Stromal cell of bone marrow (primary cell): ENCODE measurements around the gene GPX4.

Source experiments
- DNase-seq: peaks from one replicate; pipeline ENCODE4 v3.0.0-alpha.2; 2012; ENCODE audit warnings: low read depth

Gene GPX4, protein sequence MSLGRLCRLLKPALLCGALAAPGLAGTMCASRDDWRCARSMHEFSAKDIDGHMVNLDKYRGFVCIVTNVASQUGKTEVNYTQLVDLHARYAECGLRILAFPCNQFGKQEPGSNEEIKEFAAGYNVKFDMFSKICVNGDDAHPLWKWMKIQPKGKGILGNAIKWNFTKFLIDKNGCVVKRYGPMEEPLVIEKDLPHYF

DNA sequence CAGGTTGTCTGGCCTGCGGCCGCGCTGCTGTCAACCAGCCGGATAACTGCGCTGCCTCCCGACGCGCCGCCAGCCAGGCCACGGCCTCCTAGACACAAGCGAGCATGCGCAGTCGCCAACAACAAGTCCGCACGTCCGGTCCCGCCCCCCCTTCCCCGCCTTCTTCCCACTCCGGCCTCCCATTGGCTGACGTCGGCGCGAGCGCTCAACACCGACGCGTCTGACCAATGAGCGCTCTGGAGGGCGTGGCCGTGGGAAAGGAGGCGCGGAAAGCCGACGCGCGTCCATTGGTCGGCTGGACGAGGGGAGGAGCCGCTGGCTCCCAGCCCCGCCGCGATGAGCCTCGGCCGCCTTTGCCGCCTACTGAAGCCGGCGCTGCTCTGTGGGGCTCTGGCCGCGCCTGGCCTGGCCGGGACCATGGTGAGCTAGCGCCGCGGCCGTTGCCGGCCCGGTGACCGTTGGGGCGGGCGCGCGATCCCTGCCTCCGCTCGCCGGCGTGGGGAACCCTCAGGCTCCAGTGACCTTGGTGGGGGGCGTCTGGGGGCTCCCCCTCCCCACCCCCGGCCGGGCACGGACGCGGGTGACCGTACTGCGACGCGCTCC, at the start of gene GPX4:
Gene GPX4, plus strand, starts transcription at position 287 of the 603 bp plus-strand sequence. Its CDS starts 50 bp downstream, at position 337.
- peak; percentile 99 for DNase-seq

DNA sequence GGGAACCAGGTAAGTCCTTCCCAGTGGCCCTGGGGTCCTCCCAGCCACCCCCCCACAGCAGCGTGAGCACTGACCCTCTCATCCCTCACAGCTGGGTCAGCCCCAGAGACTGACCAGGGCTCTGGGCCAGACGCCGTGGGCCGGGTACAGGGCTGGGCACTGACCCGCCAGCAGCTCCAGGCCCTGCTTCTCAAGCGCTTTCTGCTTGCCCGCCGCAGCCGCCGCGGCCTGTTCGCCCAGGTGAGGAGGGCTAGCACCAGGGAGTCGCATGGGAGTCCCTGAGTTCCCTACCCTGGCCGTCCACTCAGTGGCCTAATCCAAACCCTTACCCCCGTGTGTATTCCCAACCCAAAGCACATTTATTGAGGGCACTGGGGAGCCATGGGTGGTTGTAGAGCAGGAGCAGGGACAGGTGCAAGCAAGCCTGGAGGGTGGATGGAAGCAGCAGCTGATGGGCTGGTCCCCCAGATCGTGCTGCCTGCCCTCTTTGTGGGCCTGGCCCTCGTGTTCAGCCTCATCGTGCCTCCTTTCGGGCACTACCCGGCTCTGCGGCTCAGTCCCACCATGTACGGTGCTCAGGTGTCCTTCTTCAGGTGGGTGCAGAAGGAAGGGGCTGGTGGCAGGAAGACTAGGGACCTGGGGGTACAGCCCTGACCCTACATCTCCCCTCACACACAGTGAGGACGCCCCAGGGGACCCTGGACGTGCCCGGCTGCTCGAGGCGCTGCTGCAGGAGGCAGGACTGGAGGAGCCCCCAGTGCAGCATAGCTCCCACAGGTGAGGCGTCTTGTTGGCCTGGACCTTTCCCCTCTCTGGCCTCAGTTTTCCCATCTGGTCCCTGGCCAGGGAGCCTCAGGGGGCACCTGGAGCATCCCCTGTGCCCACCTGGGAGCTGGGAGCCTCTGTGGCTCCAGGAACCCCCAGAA, 49.4 kb upstream of the GPX4 start:
- DNase-seq, result no peak

DNA sequence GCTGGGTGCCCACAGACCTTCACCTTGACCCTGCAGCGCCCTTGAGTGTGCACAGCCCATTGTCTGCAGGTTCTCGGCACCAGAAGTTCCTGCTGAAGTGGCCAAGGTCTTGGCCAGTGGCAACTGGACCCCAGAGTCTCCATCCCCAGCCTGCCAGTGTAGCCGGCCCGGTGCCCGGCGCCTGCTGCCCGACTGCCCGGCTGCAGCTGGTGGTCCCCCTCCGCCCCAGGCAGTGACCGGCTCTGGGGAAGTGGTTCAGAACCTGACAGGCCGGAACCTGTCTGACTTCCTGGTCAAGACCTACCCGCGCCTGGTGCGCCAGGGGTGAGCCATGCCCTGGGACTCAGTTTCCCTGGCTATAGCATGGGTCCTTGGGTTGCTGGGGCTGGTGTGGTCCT, 48.8 kb upstream of the GPX4 start:
- no peak for DNase-seq

DNA sequence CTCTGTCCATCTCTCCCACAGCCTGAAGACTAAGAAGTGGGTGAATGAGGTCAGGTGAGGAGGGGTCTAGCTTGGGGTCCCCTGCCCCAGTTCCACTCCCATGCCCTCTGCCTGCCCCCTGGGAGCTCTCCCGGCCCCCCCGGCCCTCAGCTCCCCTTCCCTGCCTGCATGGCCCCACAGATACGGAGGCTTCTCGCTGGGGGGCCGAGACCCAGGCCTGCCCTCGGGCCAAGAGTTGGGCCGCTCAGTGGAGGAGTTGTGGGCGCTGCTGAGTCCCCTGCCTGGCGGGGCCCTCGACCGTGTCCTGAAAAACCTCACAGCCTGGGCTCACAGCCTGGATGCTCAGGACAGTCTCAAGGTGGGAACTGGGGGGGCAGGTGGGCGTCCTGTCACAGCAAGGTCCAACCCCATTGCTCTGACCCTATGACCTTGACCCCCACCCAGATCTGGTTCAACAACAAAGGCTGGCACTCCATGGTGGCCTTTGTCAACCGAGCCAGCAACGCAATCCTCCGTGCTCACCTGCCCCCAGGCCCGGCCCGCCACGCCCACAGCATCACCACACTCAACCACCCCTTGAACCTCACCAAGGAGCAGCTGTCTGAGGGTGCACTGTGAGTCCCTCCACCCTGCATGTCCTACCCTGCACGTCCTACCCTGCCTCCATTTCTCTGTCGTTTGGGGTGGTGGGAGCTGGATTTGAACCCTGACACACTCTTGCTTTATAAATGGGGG, 47.7 kb upstream of the GPX4 start:
- no peak for DNase-seq

DNA sequence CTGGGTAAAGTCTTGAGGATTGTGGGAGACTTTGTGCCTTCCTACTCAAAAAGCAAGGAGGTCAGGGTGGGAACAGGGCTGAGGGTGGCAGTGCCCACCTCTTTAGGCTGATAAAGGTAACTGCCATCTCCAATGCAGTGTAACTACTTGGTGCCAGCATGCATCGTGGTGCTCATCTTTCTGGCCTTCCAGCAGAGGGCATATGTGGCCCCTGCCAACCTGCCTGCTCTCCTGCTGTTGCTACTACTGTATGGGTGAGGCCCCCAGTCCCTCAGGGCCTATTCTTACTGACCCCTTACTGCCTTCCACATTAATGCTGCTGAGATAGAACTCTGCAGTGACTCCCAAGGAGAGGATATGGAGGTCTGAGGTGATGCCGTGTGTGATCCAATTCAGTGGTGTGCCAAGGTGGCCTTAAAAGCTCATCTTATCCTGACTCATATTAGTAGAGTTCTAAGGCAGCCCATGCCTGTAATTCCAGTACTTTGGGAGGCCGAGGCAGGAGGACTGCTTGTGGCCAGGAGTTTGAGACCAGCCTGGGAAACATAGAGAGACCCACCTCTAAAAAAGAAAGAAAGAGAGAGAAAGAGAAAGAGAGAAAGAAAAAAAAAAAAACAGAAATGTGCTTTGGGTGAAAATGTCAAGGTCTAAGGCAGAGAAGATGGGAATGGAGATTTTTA, 46.5 kb upstream of the GPX4 start:
- no peak for DNase-seq

DNA sequence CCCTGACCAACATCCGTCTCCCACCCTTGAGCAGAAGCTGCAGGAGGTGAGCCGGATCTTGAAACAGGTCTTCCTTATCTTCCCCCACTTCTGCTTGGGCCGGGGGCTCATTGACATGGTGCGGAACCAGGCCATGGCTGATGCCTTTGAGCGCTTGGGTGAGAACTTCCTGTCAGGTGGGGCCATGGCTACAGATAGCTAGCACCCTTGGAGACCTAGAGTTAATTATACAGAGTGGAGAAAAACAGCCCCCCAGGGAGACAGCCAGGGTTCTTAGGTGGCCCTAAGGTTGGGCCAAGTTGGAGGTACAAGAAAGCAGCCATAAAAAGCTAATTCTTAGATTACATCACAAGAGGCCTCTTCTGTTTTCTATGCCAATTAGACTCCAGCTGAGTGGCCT, 45.7 kb upstream of the GPX4 start:
- DNase-seq, result no peak

DNA sequence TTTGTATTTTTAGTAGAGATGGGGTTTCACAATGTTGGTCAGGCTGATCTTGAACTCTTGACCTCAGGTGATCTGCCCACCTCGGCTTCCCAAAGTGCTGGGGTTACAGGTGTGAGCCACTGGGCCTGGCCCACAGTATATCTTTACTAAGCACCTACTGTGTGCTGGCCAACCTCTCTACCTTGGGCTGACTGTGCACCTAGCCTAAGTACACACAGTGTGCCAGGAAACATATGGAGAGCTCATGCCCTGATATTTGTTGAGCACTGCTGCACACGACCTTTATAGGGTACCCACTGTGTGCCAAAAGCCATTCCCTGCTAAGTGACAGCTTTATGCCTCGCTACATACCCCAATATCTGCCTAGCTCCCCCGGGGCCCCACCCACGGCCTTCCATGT, 43.1 kb upstream of the GPX4 start:
- DNase-seq, result no peak

DNA sequence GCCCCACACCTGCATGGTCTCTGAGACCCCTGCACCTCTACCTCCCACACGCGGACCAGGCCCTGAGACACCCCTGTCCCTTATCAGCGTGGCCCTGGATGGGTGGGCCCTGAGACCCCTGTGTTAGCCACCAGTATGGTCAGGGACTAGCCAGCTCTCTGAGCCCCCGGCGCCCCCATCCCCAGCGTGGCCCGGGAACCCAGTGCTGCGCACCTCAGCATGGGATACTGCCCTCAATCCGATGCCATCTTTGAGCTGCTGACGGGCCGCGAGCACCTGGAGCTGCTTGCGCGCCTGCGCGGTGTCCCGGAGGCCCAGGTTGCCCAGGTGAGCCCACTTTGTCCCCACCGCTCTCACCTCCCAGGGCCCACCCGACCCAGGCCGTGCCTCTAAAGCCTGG, 41.8 kb upstream of the GPX4 start:
- no peak for DNase-seq

DNA sequence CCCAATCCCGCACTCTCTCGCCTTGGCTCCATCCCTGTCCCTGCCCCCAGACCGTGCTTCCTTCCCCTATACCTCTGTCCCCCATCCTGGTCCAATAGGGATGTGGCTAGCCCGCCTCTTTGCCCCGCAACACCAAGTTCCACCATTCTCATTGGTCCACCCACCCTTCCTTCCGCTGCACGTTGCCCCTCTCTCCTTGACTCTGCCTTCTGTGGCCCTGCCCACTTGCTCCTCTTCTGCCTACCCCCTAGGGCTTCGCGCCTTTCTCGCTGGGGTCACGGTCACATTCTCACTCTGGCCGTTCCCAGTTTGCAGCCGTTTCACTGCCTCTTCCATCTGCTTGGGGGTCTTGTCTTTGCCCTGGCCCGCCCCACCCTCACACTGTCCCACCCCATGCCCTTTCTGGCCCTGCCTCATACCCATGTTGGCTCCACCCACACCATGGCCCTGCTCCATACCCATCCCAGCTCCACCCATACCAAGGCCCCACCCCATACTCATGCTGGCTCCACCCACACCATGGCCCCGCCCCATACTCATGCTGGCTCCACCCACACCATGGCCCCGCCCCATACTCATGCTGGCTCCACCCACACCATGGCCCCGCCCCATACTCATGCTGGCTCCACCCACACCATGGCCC, 41.3 kb upstream of the GPX4 start:
- DNase-seq, result no peak

DNA sequence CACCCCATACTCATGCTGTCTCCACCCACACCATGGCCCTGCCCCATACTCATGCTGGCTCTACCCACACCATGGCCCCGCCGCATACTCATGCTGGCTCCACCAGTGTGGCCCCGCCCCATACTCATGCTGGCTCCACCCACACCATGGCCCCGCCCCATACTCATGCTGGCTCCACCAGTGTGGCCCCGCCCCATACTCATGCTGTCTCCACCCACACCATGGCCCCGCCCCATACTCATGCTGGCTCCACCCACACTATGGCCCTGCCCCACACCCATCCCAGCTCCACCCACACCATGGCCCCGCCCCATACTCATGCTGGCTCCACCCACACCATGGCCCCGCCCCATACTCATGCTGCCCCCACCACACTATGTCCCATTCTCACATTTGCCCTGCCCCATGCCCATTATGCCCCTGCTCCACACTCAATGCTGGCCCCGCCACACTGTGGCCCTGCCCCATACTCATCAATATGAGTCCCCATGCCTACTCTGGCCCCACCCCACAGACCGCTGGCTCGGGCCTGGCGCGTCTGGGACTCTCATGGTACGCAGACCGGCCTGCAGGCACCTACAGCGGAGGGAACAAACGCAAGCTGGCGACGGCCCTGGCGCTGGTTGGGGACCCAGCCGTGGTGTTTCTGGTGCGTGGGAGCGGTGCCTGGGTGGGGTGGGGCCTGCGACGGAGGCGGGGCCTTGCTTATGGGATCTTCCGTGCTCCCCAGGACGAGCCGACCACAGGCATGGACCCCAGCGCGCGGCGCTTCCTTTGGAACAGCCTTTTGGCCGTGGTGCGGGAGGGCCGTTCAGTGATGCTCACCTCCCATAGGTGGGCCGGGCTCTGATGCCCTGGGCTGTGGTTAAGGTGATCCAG, 40.5 kb upstream of the GPX4 start:
- no peak for DNase-seq

DNA sequence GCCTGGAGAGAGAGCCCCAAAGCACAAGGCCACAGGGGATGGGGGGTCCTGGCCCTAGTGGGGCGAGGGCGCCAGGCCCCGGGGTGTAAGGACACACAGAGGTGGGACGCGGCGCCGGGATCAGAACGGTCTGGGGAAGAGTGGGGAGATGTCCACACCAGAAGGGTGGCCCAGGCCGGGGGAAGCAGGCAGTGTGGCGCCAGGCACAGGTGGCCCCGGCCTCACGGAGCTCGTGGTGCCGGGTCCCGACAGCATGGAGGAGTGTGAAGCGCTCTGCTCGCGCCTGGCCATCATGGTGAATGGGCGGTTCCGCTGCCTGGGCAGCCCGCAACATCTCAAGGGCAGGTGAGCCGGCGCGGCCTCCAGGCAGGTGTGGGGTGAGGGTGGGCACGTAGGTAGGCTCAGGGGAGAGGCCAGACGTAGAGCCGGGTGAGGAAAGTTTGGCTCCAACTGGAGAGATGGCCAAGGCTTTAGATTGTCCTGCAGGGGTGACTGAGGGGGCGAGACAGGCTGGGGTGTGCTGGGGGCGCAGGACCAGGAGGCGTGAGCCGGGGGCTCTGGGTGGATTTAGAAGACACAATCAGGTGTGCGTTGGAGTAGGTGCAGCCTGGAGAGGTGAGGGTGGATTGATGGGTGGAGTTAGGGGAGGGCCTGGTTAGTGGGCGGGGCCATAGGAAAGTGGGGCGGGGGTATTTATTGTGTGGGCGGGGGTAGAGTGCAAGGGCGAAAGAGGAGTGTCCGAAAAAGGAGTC, 39.7 kb upstream of the GPX4 start:
- no peak for DNase-seq

DNA sequence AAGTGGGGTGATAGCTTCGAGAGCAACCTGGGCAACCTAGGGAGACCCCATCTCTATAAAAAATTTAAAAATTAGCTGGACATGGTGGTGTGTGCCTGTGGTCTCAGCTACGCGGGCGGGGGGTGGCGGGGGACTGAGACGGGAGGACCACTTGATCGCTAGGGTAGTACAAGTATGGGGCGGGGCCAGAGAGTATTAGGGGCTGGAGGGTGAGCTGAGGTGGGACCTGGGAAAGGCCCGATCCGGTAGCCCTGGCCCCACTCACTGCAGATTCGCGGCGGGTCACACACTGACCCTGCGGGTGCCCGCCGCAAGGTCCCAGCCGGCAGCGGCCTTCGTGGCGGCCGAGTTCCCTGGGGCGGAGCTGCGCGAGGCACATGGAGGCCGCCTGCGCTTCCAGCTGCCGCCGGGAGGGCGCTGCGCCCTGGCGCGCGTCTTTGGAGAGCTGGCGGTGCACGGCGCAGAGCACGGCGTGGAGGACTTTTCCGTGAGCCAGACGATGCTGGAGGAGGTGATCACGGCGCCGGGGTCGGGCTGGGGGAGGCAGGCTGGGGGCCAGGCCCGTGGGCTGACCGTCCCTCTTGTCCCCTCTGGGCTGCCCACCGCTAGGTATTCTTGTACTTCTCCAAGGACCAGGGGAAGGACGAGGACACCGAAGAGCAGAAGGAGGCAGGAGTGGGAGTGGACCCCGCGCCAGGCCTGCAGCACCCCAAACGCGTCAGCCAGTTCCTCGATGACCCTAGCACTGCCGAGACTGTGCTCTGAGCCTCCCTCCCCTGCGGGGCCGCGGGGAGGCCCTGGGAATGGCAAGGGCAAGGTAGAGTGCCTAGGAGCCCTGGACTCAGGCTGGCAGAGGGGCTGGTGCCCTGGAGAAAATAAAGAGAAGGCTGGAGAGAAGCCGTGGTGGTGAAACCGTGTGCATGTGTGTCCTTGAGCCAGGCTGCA, 38.9 kb upstream of the GPX4 start:
- no peak for DNase-seq

DNA sequence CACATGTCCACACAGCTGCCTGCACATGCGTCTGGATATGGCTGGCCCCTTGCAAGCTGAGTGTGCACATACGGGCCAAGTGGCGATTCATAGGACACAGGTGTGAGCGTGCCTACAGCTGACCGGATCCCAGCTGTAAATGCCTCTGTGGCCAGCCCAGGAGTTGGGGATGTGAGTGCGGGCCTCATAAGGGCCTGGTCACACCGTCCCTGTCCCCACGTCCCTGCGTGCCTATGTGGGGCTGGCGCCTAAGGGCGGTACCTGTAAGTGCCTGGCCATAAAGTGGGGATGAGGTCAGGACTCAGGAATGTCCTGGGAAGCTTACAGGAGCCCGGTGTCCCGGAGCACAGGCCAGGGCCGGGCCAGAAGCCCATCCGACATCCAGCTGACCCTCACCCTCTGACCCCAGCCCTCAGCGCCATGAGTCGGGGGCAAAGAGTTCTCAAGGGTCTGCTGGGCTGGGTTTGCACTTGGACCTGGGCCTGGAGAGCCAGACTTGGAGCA, 38.1 kb upstream of the GPX4 start:
- no peak for DNase-seq

DNA sequence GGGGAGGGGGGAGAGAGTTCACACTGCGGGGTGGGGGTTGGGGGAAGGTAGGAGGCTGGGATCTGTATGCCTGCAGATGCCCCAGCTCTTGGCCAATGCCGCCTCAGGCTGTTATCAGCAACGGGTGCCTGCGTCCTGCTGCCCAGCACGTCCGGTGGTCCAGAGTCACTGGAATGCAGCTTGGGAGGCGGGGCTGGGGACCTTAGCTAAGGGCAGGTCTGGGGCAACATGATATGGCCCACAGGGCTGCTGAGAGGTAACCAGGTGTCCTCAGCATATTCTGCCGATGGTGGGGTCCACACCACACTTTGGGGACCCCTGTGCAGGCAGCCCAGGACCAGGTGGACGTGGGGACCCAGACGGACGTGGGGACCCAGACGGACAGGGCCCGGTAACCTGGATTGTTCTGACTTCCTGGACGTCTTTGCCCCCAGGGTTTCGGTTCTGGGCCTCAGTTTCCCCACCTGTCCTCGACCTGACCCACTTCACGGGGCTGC, 37.5 kb upstream of the GPX4 start:
- no peak for DNase-seq

DNA sequence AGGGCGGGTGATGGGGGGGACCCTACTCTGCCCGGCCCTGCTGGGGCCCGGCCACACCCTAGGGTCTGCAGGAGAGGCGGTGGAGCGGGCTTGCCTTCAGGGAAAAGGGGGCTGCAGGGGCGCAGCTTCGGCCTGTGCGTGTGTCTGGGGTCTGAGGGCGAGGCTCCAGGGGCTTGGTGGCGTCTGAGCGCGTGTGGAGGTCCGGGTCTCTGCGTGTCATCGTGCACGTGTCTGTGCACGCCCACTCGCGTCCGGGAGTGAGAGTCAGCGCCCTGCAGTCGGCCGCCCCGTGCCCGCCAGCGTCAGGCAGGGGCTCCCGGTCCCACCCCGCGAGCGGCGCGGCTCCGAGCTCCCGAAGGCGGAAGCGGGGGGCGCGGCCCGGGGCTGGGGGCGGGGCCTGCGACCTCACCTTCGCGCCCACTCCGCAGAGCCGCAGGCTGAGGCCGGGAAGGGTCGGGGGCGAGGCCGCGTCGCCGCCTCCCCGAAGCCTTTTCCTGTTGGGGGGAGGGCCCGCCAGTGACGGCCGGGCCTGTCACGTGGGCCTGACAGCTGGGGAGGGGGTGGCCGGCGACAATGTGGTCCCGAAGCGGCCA, 37.0 kb upstream of the GPX4 start, which contains the start of gene ARHGAP45:
Gene ARHGAP45, plus strand, starts transcription at position 420 of the 593 bp plus-strand sequence. CDS start 239 bp downstream, outside the sequence.
- DNase-seq, result no peak

DNA sequence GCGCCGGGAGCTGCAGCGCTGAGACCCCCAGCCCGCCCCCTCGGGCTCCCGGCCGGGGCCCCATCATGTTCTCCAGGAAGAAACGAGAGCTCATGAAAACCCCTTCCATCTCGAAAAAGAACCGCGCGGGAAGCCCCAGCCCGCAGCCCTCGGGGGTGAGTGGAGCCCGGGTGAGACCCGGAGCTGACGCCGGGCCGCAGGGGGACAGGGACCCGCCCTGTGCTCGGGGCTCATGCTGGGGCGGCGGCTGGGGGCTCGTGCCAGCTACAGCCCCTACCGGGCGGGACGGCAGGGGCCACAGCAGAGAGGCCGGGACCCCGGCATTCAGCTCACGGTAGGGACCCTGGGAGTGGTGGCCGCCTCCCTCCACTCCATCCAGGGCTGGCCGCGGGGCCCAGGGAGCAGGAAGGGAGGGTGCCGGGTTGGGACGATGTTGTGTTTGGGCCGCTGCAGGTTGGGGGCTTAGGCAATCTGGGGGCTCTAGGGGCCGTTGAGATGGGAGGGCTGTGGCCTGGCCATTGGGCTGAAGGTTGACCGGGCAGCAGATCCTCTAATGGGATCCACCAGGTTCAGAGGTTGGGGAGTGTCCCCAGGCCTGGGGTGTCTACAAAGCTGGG, 36.3 kb upstream of the GPX4 start:
- DNase-seq, result no peak
